ENCODE data around the gene SHC2.

The SHC2 gene

GRCh38 chr19:437041-437440 is 23.8 kb downstream of the SHC2 start:
- H3K23ac ChIP-seq (ENCODE audit: low read length in 2 of 2): no peak overlapping the region
- H2AK5ac ChIP-seq (ENCODE audit: low read length, severe bottlenecking): no peak overlapping the region
- no peaks in the 10 kb centered on the region for H3K9me3 ChIP-seq (ENCODE audit: control insufficient read depth, low read length)
- no peaks in the 10 kb centered on the region for H3K4me1 ChIP-seq (ENCODE audit: control insufficient read depth, insufficient read depth, low read depth, low read length)
- no peaks in the 10 kb centered on the region for H3K79me1 ChIP-seq (replicated peaks; ENCODE audit: low read length, poor library complexity, severe bottlenecking)
- no peak overlapping the region for H3K4me2 ChIP-seq (ENCODE audit: low read length, poor library complexity, severe bottlenecking)
- H3K36me3 ChIP-seq (ENCODE audit: control insufficient read depth in 1 of 2, insufficient read depth in 2 of 2, low read depth in 1 of 2, low read length in 2 of 2): peaks cover 0 to 5% of the 10 kb centered on the region in 2 experiments
- peak overlapping the region; percentile 28 for H4K91ac ChIP-seq (ENCODE audit: low read length)
- H3K4ac ChIP-seq (ENCODE audit: low read depth in 1 of 2, low read length in 2 of 2): no peak overlapping the region
- no peak for DNase-seq
- H3K9ac ChIP-seq (ENCODE audit: low read length): no peak overlapping the region
- no peak overlapping the region for H3K18ac ChIP-seq (ENCODE audit: low read depth in 1 of 2, low read length in 2 of 2)
- H3K14ac ChIP-seq (ENCODE audit: low read length in 2 of 2): no peak overlapping the region
- no peak overlapping the region for H2BK15ac ChIP-seq (ENCODE audit: low read depth, poor library complexity, severe bottlenecking)
- H2AFZ ChIP-seq (ENCODE audit: low read depth, low read length): no peak overlapping the region
- H3K27ac ChIP-seq (ENCODE audit: low read length, poor library complexity, severe bottlenecking): no peak overlapping the region
- no peak overlapping the region for H2BK120ac ChIP-seq (ENCODE audit: low read depth, low read length)
- H3K27me3 ChIP-seq (ENCODE audit: control insufficient read depth in 1 of 2, insufficient read depth in 1 of 2, low read length in 2 of 2): peaks cover 0 to 3% of the 10 kb centered on the region in 2 experiments
- no peak overlapping the region for H3K4me3 ChIP-seq (ENCODE audit: insufficient read depth in 1 of 2, low read depth in 1 of 2, low read length in 2 of 2)
- no peak overlapping the region for H2BK5ac ChIP-seq (ENCODE audit: low read depth, low read length, poor library complexity, severe bottlenecking)
- WGBS: 91% methylated on average over 22 of the region's 22 CpGs
- no peak overlapping the region for H2BK12ac ChIP-seq (ENCODE audit: low read length in 2 of 2)
- no peak overlapping the region for H4K8ac ChIP-seq (ENCODE audit: low read length)

GRCh38 chr19:436413-436950 is 24.4 kb downstream of the SHC2 start:
- Histone ChIP-seq H2AFZ (ENCODE audit: low read depth, low read length) (no peak overlapping the region), H3K27me3 (ENCODE audit: control insufficient read depth in 1 of 2, insufficient read depth in 1 of 2, low read length in 2 of 2) (peaks cover 0 to 2% of the 10 kb centered on the region in 2 experiments), H3K23ac (ENCODE audit: low read length in 2 of 2) (no peak overlapping the region), H3K14ac (ENCODE audit: low read length in 2 of 2) (no peak overlapping the region), H3K27ac (ENCODE audit: low read length, poor library complexity, severe bottlenecking) (no peak overlapping the region), H3K9ac (ENCODE audit: low read length) (no peak overlapping the region), H3K9me3 (ENCODE audit: control insufficient read depth, low read length) (no peaks in the 10 kb centered on the region), H3K36me3 (ENCODE audit: control insufficient read depth in 1 of 2, insufficient read depth in 2 of 2, low read depth in 1 of 2, low read length in 2 of 2) (peaks cover 0 to 5% of the 10 kb centered on the region in 2 experiments), H4K91ac (ENCODE audit: low read length) (peak overlapping the region; percentile 46), H3K4me1 (ENCODE audit: control insufficient read depth, insufficient read depth, low read depth, low read length) (no peaks in the 10 kb centered on the region), H3K4me2 (ENCODE audit: low read length, poor library complexity, severe bottlenecking) (no peak overlapping the region), H2BK12ac (ENCODE audit: low read length in 2 of 2) (no peak overlapping the region), H3K4ac (ENCODE audit: low read depth in 1 of 2, low read length in 2 of 2) (no peak overlapping the region), H4K8ac (ENCODE audit: low read length) (no peak overlapping the region), H2BK120ac (ENCODE audit: low read depth, low read length) (no peak overlapping the region), H3K18ac (ENCODE audit: low read depth in 1 of 2, low read length in 2 of 2) (no peak overlapping the region), H3K79me1 (replicated peaks; ENCODE audit: low read length, poor library complexity, severe bottlenecking) (no peaks in the 10 kb centered on the region), H2AK5ac (ENCODE audit: low read length, severe bottlenecking) (no peak overlapping the region), H3K4me3 (ENCODE audit: insufficient read depth in 1 of 2, low read depth in 1 of 2, low read length in 2 of 2) (no peak overlapping the region), H2BK5ac (ENCODE audit: low read depth, low read length, poor library complexity, severe bottlenecking) (no peak overlapping the region), H2BK15ac (ENCODE audit: low read depth, poor library complexity, severe bottlenecking) (no peak overlapping the region)
- WGBS: 97% methylated on average over 25 of the region's 29 CpGs
- no peak for DNase-seq

- Histone ChIP-seq H3K14ac (ENCODE audit: low read length in 2 of 2) (no peak overlapping the region), H3K27me3 (ENCODE audit: control insufficient read depth in 1 of 2, insufficient read depth in 1 of 2, low read length in 2 of 2) (no peaks in the 10 kb centered on the region), H2AK5ac (ENCODE audit: low read length, severe bottlenecking) (no peak overlapping the region), H3K36me3 (ENCODE audit: control insufficient read depth in 1 of 2, insufficient read depth in 2 of 2, low read depth in 1 of 2, low read length in 2 of 2) (peaks cover 0 to 5% of the 10 kb centered on the region in 2 experiments), H3K4me1 (ENCODE audit: control insufficient read depth, insufficient read depth, low read depth, low read length) (no peaks in the 10 kb centered on the region), H2BK5ac (ENCODE audit: low read depth, low read length, poor library complexity, severe bottlenecking) (no peak overlapping the region), H3K79me1 (replicated peaks; ENCODE audit: low read length, poor library complexity, severe bottlenecking) (no peaks in the 10 kb centered on the region), H3K23ac (ENCODE audit: low read length in 2 of 2) (no peak overlapping the region), H3K27ac (ENCODE audit: low read length, poor library complexity, severe bottlenecking) (no peak overlapping the region), H2BK120ac (ENCODE audit: low read depth, low read length) (no peak overlapping the region), H3K9ac (ENCODE audit: low read length) (no peak overlapping the region), H3K4me3 (ENCODE audit: insufficient read depth in 1 of 2, low read depth in 1 of 2, low read length in 2 of 2) (no peak overlapping the region), H2BK12ac (ENCODE audit: low read length in 2 of 2) (no peak overlapping the region), H4K8ac (ENCODE audit: low read length) (no peak overlapping the region), H3K4me2 (ENCODE audit: low read length, poor library complexity, severe bottlenecking) (no peak overlapping the region), H2BK15ac (ENCODE audit: low read depth, poor library complexity, severe bottlenecking) (no peak overlapping the region), H2AFZ (ENCODE audit: low read depth, low read length) (no peak overlapping the region), H3K18ac (ENCODE audit: low read depth in 1 of 2, low read length in 2 of 2) (peak overlapping the region in 1 of 2 experiments; percentile 17), H4K91ac (ENCODE audit: low read length) (no peak overlapping the region), H3K9me3 (ENCODE audit: control insufficient read depth, low read length) (no peaks in the 10 kb centered on the region), H3K4ac (ENCODE audit: low read depth in 1 of 2, low read length in 2 of 2) (no peak overlapping the region)
- no peak for DNase-seq
- WGBS: 91% methylated on average over 33 of the region's 33 CpGs
These were observed 25.0 kb downstream of the SHC2 start for GRCh38 chr19:435707-436412.

GRCh38 chr19:435056-435706 is 25.7 kb downstream of the SHC2 start:
- no peak overlapping the region for H3K9ac ChIP-seq (ENCODE audit: low read length)
- no peaks in the 10 kb centered on the region for H3K27me3 ChIP-seq (ENCODE audit: control insufficient read depth in 1 of 2, insufficient read depth in 1 of 2, low read length in 2 of 2)
- H3K4ac ChIP-seq (ENCODE audit: low read depth in 1 of 2, low read length in 2 of 2): no peak overlapping the region
- H3K36me3 ChIP-seq (ENCODE audit: control insufficient read depth in 1 of 2, insufficient read depth in 2 of 2, low read depth in 1 of 2, low read length in 2 of 2): peaks cover 0 to 7% of the 10 kb centered on the region in 2 experiments
- H2BK15ac ChIP-seq (ENCODE audit: low read depth, poor library complexity, severe bottlenecking): no peak overlapping the region
- H3K79me1 ChIP-seq (replicated peaks; ENCODE audit: low read length, poor library complexity, severe bottlenecking): no peaks in the 10 kb centered on the region
- H2AK5ac ChIP-seq (ENCODE audit: low read length, severe bottlenecking): no peak overlapping the region
- H2BK12ac ChIP-seq (ENCODE audit: low read length in 2 of 2): no peak overlapping the region
- no peak for DNase-seq
- no peak overlapping the region for H2BK5ac ChIP-seq (ENCODE audit: low read depth, low read length, poor library complexity, severe bottlenecking)
- H2BK120ac ChIP-seq (ENCODE audit: low read depth, low read length): no peak overlapping the region
- H2AFZ ChIP-seq (ENCODE audit: low read depth, low read length): peak overlapping the region; percentile 42
- peak overlapping the region in 1 of 2 experiments; percentile 9 for H3K14ac ChIP-seq (ENCODE audit: low read length in 2 of 2)
- no peak overlapping the region for H3K27ac ChIP-seq (ENCODE audit: low read length, poor library complexity, severe bottlenecking)
- WGBS: 90% methylated on average over 24 of the region's 26 CpGs
- H3K4me1 ChIP-seq (ENCODE audit: control insufficient read depth, insufficient read depth, low read depth, low read length): no peaks in the 10 kb centered on the region
- H3K18ac ChIP-seq (ENCODE audit: low read depth in 1 of 2, low read length in 2 of 2): no peak overlapping the region
- no peak overlapping the region for H3K4me2 ChIP-seq (ENCODE audit: low read length, poor library complexity, severe bottlenecking)
- H4K91ac ChIP-seq (ENCODE audit: low read length): no peak overlapping the region
- H3K23ac ChIP-seq (ENCODE audit: low read length in 2 of 2): no peak overlapping the region
- no peak overlapping the region for H4K8ac ChIP-seq (ENCODE audit: low read length)
- no peak overlapping the region for H3K4me3 ChIP-seq (ENCODE audit: insufficient read depth in 1 of 2, low read depth in 1 of 2, low read length in 2 of 2)
- no peaks in the 10 kb centered on the region for H3K9me3 ChIP-seq (ENCODE audit: control insufficient read depth, low read length)
